ENCODE data around the gene SLC44A1. TPM values are rescaled to one million over a fixed set of nuclear protein-coding genes. Genes with fewer than 3 reads are reported as not detected.

Gene SLC44A1
- polyA plus RNA-seq, 2 of the 4 experiments (the other 2 are of a cell fraction), result 19.6 to 27.2 TPM

DNA sequence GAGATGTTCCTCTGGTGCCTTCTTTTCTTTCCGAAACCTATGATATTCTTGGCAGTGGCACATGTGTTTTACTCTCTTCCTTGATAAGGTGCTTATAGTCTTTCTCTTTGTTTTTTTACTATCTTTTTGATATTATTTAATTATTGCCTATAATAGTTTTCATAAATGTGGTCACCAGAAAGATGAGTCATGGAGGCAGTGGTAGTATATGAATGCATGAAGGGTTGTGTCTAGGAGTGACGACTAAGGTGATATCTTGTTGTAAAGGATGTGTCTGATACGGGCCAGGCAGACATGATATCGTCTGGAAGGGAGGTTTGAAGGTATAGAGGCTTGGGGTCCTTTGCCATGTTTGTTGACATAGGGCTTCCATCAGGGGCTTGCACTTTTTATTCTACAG is 36.8 kb downstream of the SLC44A1 start:
- ATAC-seq, result no peak
- Histone ChIP-seq H3K4me1 (peaks cover 23% of the 10 kb centered on the region), H3K27ac (no peak overlapping the region), H3K4me2 (no peak overlapping the region), H3K9me3 (no peaks in the 10 kb centered on the region), H3K4me3 (no peak overlapping the region)
- no peak for DNase-seq (ENCODE audit: low read depth in 1 of 2, low spot score in 1 of 2)
- no peak for FAIRE-seq
- ChIA-PET CTCF (interaction anchor here (1.5 kb wide), 1 partner anchor 15 kb away, joined by 3 read pairs; no protein-coding TSS in a partner anchor), POLR2A (no interaction called here)
- WGBS (ENCODE audit: missing lambda C conversion rate), result 90% methylated on average over 4 of the region's 4 CpGs
- no peak for TF ChIP-seq FOXS1 (CRISPR knock-in tag; IDR thresholded peaks at IDR 0.05)
- no peak for TF ChIP-seq FOSL2 (IDR thresholded peaks at IDR 0.05)
- 0 out of 2 replicates have a peak, but pooled peaks have one; percentile 33 for TF ChIP-seq FOSL2 (CRISPR knock-in tag; IDR thresholded peaks at IDR 0.05)

DNA sequence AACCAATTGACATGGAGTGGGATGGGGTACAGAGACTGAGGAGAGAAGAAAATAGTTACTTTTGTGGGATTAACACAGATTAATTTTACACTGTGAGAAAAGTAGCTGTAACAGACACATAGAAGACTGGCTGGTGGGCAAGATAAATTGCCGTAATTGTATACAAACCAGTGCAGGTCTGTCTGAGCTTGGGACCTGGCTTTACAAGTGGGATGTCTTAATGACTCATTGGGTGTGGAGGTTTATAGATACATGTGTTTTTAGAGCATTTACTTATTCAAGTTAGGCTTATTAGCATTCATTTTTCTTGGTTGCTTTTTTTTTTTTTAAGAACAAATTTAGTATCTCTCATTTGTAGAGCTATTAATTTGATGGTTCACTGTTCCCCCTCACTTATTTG is 37.5 kb downstream of the SLC44A1 start:
- FAIRE-seq, result no peak
- H3K4me1 ChIP-seq, result peaks cover 23% of the 10 kb centered on the region
- WGBS (ENCODE audit: missing lambda C conversion rate), result 90% methylated on average over 1 of the region's 1 CpG
- ChIA-PET CTCF (interaction anchor here (1.5 kb wide), 1 partner anchor 15 kb away, joined by 3 read pairs; no protein-coding TSS in a partner anchor), POLR2A (interaction anchor here (0.7 kb wide), 1 partner anchor 40 kb away, joined by 3 read pairs; no protein-coding TSS in a partner anchor)
- TF ChIP-seq CBX8 (IDR thresholded peaks at IDR 0.05) (no peak), HOXA7 (CRISPR knock-in tag; IDR thresholded peaks at IDR 0.05) (no peak), EHMT2 (IDR thresholded peaks at IDR 0.05; ENCODE audit: low read depth) (no peak), JUNB (IDR thresholded peaks at IDR 0.05) (no peak), HOXB13 (CRISPR knock-in tag; IDR thresholded peaks at IDR 0.05; ENCODE audit: low read depth) (no peak), SMC3 (IDR thresholded peaks at IDR 0.05) (no peak), HES2 (IDR thresholded peaks at IDR 0.05) (no peak), EP300 (IDR thresholded peaks at IDR 0.05) (no peak), FOXS1 (CRISPR knock-in tag; IDR thresholded peaks at IDR 0.05) (no peak), PHF8 (IDR thresholded peaks at IDR 0.05; ENCODE audit: borderline replicate concordance, low read depth) (no peak), RCOR1 (IDR thresholded peaks at IDR 0.05; ENCODE audit: low read depth, low read length) (no peak), CBX2 (IDR thresholded peaks at IDR 0.05; ENCODE audit: borderline replicate concordance, low read depth) (no peak), REST (IDR thresholded peaks at IDR 0.05) (no peak), ZNF302 (CRISPR knock-in tag; IDR thresholded peaks at IDR 0.05) (no peak)
- TF ChIP-seq, protein P1, sequence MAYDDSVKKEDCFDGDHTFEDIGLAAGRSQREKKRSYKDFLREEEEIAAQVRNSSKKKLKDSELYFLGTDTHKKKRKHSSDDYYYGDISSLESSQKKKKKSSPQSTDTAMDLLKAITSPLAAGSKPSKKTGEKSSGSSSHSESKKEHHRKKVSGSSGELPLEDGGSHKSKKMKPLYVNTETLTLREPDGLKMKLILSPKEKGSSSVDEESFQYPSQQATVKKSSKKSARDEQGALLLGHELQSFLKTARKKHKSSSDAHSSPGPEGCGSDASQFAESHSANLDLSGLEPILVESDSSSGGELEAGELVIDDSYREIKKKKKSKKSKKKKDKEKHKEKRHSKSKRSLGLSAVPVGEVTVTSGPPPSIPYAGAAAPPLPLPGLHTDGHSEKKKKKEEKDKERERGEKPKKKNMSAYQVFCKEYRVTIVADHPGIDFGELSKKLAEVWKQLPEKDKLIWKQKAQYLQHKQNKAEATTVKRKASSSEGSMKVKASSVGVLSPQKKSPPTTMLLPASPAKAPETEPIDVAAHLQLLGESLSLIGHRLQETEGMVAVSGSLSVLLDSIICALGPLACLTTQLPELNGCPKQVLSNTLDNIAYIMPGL (CRISPR knock-in tag; IDR thresholded peaks at IDR 0.05; ENCODE audit: borderline replicate concordance), result no peak
- TF ChIP-seq, protein P2, sequence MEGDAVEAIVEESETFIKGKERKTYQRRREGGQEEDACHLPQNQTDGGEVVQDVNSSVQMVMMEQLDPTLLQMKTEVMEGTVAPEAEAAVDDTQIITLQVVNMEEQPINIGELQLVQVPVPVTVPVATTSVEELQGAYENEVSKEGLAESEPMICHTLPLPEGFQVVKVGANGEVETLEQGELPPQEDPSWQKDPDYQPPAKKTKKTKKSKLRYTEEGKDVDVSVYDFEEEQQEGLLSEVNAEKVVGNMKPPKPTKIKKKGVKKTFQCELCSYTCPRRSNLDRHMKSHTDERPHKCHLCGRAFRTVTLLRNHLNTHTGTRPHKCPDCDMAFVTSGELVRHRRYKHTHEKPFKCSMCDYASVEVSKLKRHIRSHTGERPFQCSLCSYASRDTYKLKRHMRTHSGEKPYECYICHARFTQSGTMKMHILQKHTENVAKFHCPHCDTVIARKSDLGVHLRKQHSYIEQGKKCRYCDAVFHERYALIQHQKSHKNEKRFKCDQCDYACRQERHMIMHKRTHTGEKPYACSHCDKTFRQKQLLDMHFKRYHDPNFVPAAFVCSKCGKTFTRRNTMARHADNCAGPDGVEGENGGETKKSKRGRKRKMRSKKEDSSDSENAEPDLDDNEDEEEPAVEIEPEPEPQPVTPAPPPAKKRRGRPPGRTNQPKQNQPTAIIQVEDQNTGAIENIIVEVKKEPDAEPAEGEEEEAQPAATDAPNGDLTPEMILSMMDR (IDR thresholded peaks at IDR 0.05), result no peak
- DNase-seq (ENCODE audit: low read depth in 1 of 2, low spot score in 1 of 2), result no peak
- no peak overlapping the region for H3K27ac ChIP-seq
- H3K9me3 ChIP-seq, result no peaks in the 10 kb centered on the region
- no peak for ATAC-seq
- no peak overlapping the region for H3K4me2 ChIP-seq
- no peak overlapping the region for H3K4me3 ChIP-seq
